SHP77 treated with DMSO at 0.1 percent for 48 hours (cell line): ENCODE measurements around the gene PRDM13.
"Not testable (repeated sequence)": the region's sequence is repeated elsewhere in the genome, so short reads cannot be mapped to it uniquely, and the experiment has no call there.

ENCODE experiments used
- DNase-seq: peaks from one replicate; lab custom pipeline; 2025; lab: John Stamatoyannopoulos, UW

The PRDM13 gene

GRCh38 chr6:99603421-99604165, 3.0 kb upstream of the PRDM13 start:
- DNase-seq, result no peak

GRCh38 chr6:99604166-99605073, 2.2 kb upstream of the PRDM13 start:
- DNase-seq, result no peak

GRCh38 chr6:99605074-99605734, 1.4 kb upstream of the PRDM13 start:
- DNase-seq, result no peak

- DNase-seq, result no peak
Observed at GRCh38 chr6:99605911-99606655, 550 bp upstream of the PRDM13 start.

- DNase-seq, result no peak
Observed at GRCh38 chr6:99607416-99608036, 893 bp downstream of the PRDM13 start.

GRCh38 chr6:99608059-99608885, 1.6 kb downstream of the PRDM13 start:
- no peak for DNase-seq

GRCh38 chr6:99608886-99609482, 2.4 kb downstream of the PRDM13 start:
- DNase-seq, result no peak

GRCh38 chr6:99609905-99610489, 3.4 kb downstream of the PRDM13 start:
- no peak for DNase-seq

GRCh38 chr6:99611148-99611547, 4.5 kb downstream of the PRDM13 start:
- DNase-seq, result no peak

- no peak for DNase-seq
Observed at GRCh38 chr6:99612551-99613408, 6.1 kb downstream of the PRDM13 start.

- no peak for DNase-seq
Observed at GRCh38 chr6:99613409-99613704, 6.7 kb downstream of the PRDM13 start.

- DNase-seq, result no peak
Observed at GRCh38 chr6:99613705-99614429, 7.2 kb downstream of the PRDM13 start.

GRCh38 chr6:99614430-99615186, 8.0 kb downstream of the PRDM13 start:
- DNase-seq, result no peak

GRCh38 chr6:99617131-99617530, 10.5 kb downstream of the PRDM13 start:
- DNase-seq, result no peak

GRCh38 chr6:99618649-99619408, 12.2 kb downstream of the PRDM13 start:
- DNase-seq, result no peak

- no peak for DNase-seq
Observed at GRCh38 chr6:99619409-99619762, 12.8 kb downstream of the PRDM13 start.

GRCh38 chr6:99622044-99622443, 15.4 kb downstream of the PRDM13 start:
- DNase-seq, result not testable (repeated sequence)
